GM19372 (cell line): ENCODE data around the gene MEPE.

Experiments used
- ATAC-seq: cut with Tn5 transposase; IDR thresholded peaks from one replicate; pipeline ENCODE4 v1.9.1; 2021; ENCODE audit warnings: mild to moderate bottlenecking, low read depth, moderate library complexity; ENCODE audit not compliant: unreplicated experiment

MEPE gene

DNA sequence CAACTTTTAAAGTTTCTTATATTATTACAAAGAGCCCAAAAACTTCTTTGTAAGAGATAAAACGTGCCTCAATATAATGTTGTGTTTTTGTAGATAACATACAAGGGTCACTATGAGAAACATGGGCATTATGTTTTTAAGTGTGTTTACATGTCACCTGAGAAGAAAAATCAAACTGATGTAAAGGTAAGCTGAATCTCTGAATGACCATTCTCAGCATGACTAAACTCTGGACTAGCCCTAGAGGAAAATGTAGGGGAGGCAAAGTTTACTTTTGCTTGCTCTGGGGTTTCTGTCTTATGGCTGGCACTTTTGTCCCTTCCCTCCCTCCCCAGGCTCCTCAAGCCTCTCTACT is 6.8 kb downstream of the MEPE start:
- ATAC-seq, result no peak

- no peak for ATAC-seq
These were observed 7.4 kb downstream of the MEPE start for GRCh38 chr4:87840149-87840548.

DNA sequence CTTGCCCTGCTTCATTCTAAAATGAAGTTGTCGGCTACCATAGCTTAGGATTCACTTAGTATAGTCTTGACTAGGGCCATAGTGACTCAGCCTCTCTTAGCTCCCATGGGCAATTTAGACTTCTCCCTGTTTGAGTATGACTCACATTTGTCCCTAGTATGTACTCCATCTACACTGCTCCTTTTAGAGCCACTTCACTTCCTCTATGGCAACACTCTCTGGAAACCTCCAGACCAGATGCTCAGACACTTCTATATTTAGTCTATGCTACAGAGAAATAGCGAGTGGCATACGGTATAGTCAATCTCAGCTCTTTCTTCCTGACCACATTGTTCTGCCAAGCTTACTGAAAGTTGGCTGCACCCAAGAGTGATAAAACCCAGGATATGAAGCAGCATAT is 11.2 kb downstream of the MEPE start:
- ATAC-seq, result no peak

DNA sequence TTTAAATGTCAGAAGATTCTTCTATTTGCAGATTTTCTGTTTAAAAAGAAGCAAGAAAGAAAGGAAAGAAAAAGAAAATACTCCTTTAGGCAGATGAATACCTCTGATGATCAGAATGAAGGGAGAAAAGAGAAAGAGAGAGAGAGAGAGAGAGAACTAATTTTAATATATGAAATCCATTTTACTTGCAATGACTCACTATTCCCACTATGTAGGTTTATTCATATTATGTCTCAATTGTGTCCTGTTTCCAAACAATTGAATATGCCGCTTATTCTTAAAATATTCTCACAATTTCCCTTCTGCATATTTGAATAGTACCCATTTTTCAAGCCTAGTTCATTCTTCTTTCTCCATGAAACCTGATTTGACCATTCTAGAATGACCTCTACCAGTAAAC is 11.7 kb downstream of the MEPE start:
- ATAC-seq, result no peak

- no peak for ATAC-seq
These were observed 13.5 kb downstream of the MEPE start for GRCh38 chr4:87846226-87846625.

GRCh38 chr4:87848622-87849351 is 16.0 kb downstream of the MEPE start:
- ATAC-seq, result peak; percentile 92

- ATAC-seq, result no peak
These were observed 16.8 kb downstream of the MEPE start for GRCh38 chr4:87849612-87850011.

GRCh38 chr4:87851332-87851731 is 18.6 kb downstream of the MEPE start:
- no peak for ATAC-seq

- ATAC-seq, result no peak
These were observed 19.2 kb downstream of the MEPE start for GRCh38 chr4:87851953-87852352.

DNA sequence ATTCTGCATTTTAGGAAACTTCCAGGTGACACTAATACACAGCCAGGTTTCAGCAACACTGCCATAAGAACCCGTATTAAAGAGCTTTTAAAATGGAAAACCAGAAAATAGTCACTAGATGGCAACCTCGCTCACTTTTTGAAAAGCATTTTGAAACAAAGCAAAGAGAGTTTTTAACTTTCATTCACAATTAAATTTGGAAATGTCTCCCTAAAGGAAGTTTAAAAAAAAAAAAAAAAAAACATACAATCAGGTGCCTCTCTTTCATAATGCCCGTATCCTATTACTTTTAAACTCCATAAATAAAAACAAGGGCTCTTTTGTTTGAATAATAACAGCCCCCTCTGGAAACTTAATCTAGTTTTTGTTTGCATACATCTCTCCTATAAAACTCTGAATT is 20.3 kb downstream of the MEPE start:
- ATAC-seq, result no peak

DNA sequence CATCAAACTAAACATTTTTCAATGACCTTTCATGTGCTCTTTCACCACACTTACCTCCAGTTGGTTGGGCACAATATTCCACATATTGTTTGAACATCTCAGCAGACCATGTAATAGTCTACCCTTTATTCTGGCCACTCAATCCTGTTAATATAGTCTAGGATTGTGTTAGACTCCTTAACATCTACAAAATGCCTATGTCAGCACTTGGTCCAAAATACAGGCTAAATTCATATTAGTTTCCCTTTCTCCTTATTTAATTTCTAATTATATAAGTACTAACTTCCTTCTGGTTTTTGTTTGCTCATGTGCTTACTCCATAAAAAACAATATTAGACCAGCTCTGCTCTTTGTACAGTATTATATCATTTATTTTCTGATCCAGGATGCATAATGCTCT is 21.1 kb downstream of the MEPE start:
- ATAC-seq, result no peak

DNA sequence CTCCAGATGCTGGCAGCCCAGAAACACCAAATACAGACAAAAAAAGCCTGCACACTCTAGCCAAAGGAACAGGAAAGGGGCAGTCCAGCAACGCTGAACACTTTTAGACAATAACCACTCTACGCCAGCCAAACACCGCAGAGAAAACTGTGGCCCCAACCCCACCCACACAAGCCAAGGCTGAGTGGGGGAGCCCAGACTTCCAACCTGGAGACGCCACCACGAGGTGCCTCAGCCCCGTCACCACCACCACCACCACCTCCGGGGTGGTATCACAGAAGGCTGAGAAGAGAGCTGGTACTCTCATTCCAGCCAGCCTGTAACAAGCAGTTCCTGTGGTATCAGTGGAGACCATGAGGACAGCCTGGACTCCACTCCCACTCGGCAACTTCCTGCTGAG is 22.8 kb downstream of the MEPE start:
- ATAC-seq, result no peak

DNA sequence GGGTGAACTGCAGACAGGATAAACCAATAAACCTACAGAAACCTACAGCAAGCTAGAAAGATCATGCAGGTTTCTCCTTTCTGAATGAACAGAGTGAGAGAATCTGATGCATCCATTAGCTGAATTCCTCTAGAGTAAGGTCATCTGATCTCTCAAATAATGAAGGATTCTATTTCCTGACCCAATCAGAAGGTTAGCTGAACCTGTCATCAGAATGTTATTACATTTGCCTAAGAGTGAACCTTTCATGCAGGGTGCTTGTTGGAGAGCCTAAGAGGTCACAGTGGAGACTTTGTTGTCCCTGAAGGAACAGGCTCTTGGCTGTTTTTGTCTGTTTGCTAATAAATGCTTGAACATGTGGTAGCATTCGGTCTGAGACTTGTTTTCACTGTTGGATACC is 24.0 kb downstream of the MEPE start:
- no peak for ATAC-seq

DNA sequence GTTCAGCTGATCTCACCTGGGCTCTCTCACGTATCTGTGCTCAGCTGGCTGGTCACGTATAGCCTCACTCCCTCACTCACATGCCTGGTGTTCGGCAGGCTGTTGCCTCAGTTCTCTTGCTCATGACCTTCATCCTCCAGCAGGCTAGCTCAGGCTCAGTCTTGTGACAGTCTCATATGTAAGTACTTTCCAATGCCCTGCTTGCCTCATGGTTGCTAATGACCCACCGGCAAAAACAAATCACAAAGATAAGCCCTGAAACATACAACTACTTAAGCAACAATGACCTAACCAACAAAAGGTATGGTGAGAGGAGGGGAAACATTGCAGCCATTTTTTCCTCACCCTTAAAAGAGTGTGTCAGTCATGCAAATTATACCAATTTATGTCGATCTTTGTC is 25.0 kb downstream of the MEPE start:
- ATAC-seq, result no peak

GRCh38 chr4:87862236-87862635 is 29.5 kb downstream of the MEPE start:
- ATAC-seq, result no peak

DNA sequence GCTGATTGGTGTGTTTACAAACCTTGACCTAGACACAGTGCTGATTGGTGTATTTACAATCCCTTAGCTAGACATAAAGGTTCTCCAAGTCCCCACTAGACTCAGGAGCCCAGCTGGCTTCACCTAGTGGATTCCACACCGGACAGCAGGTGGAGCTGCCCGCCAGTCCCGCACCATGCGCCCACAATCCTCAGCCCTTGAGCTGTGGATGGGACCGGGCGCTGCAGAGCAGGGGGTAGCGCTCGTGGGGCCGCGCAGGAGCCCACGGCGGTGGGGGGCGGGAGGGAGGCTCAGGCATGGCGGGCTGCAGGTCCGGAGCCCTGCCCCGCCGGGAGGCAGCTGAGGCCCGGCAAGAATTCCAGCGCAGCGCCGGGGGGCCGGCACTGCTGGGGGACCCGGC is 30.7 kb downstream of the MEPE start:
- ATAC-seq, result no peak

GRCh38 chr4:87864321-87864720 is 31.6 kb downstream of the MEPE start:
- no peak for ATAC-seq

DNA sequence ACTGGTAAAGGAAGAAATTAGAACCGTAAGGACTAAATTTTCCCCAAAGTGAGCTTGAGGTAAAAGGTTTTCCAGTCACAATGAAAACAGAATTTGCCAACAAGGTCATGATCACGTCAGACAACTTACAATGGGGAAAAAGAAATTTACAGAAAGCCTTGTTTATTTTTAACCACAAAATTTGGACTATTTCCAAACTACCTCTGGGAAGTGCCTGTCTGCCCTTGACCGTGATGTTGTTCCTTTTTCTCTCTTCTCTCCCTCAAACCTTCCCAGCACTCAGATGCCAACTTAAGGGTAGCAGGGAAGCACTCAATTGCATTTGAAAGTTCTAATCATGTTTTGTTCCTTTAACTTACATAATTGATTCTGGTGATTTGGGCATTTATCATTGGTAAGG is 32.5 kb downstream of the MEPE start:
- no peak for ATAC-seq

- no peak for ATAC-seq
These were observed 33.3 kb downstream of the MEPE start for GRCh38 chr4:87865960-87866598.

DNA sequence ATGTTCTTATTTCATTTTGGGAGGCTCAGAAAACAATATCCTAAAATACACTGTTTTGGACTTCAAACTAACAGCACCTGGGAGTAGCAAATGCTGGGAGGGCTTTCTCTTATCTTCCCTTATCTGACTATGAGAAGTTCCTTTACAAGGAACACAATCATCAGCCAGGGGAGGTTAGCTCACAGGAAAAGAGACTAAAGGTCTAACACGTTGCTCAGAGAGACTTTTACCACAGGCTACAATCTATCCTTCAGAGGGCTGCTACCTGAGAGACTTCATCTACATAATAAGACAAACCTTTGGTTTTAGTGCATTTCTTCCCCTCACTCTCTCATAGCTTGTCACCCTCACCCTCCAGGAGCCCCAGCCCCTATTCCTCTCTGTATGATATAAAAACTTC is 35.8 kb downstream of the MEPE start:
- no peak for ATAC-seq

DNA sequence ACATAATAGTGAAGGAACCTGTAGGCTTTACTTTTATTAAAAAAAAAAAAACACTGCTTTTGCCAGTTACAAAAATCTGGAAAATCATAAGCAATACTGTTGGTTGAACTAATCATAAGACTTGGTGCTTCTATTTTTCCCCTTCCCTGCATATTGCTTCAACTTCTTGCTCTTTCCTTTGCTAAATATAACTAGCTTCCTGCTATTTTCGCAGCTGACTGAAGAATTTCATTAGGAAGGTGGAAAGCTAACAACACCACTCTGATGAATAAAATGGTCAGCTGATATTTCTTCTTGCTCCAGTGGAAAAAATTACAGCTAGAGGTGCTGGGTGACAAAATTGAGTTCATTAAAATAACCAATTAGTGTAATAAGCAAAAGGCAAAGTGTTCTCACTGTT is 39.3 kb downstream of the MEPE start:
- ATAC-seq, result no peak

GRCh38 chr4:87875191-87875590 is 42.4 kb downstream of the MEPE start:
- ATAC-seq, result no peak

GRCh38 chr4:87880106-87880505 is 47.3 kb downstream of the MEPE start:
- no peak for ATAC-seq
